GM23338 (cell line): ENCODE measurements around the gene PDE4B. TPM values are rescaled to one million over a fixed set of nuclear protein-coding genes. Genes with fewer than 3 reads are reported as not detected.

ENCODE experiments used
- ATAC-seq: fragments of 200-7000 bp; cut with Tn5 transposase; 3 replicates; pipeline ENCODE4 v1.9.1; 2020
- DNase-seq: peaks from one replicate; pipeline ENCODE4 v3.0.0-alpha.2; 2015; ENCODE audit warnings: low spot score
- H2AFZ ChIP-seq: fragments of 200-600 bp; sonication (generic); 2 replicates; pipeline ENCODE4 v1.8.0; 2016; ENCODE audit warnings: antibody characterized with exemption, mild to moderate bottlenecking, moderate library complexity
- H3F3A ChIP-seq: fragments of 200-600 bp; sonication (generic); replicated peaks from 2 replicates; pipeline ENCODE4 v1.8.0; 2017; ENCODE audit warnings: antibody characterized with exemption, mixed run types, low read depth
- H3K27ac ChIP-seq: fragments of 200-600 bp; sonication (generic); 2 replicates; pipeline ENCODE4 v1.6.1; 2016; ENCODE audit warnings: low read depth
- H3K27me3 ChIP-seq: fragments of 200-600 bp; sonication (generic); 2 replicates; pipeline ENCODE4 v1.8.0; 2016; ENCODE audit warnings: mild to moderate bottlenecking, mixed run types, moderate library complexity; ENCODE audit not compliant: insufficient read depth
- H3K36me3 ChIP-seq: fragments of 200-600 bp; sonication (generic); 2 replicates; pipeline ENCODE4 v1.8.0; 2016; ENCODE audit warnings: mild to moderate bottlenecking; ENCODE audit not compliant: insufficient read depth
- H3K4me1 ChIP-seq: fragments of 200-600 bp; sonication (generic); 2 replicates; pipeline ENCODE4 v1.8.0; 2016; ENCODE audit warnings: mild to moderate bottlenecking, moderate library complexity; ENCODE audit not compliant: insufficient read depth
- H3K4me2 ChIP-seq: fragments of 200-600 bp; sonication (generic); 2 replicates; pipeline ENCODE4 v1.7.1; 2017; ENCODE audit warnings: mixed run types
- H3K4me3 ChIP-seq: fragments of 200-600 bp; sonication (generic); 2 replicates; pipeline ENCODE4 v1.6.1; 2016; ENCODE audit warnings: mixed run types
- H3K79me2 ChIP-seq: fragments of 200-600 bp; sonication (generic); replicated peaks from 2 replicates; pipeline ENCODE4 v1.8.0; 2017; ENCODE audit warnings: mild to moderate bottlenecking; ENCODE audit not compliant: insufficient read depth
- H3K9me2 ChIP-seq: fragments of 200-600 bp; sonication (generic); 2 replicates; pipeline ENCODE4 v1.8.0; 2017; ENCODE audit not compliant: insufficient read depth
- H4K20me1 ChIP-seq: fragments of 200-600 bp; sonication (generic); replicated peaks from 2 replicates; pipeline ENCODE4 v1.8.0; 2017; ENCODE audit warnings: mild to moderate bottlenecking; ENCODE audit not compliant: insufficient read depth
- H3K27ac Mint-ChIP-seq: 2 replicates; pipeline ENCODE4 v1.8.0; 2020; ENCODE audit warnings: inconsistent platforms, mild to moderate bottlenecking, moderate library complexity, mixed read lengths
- H3K27me3 Mint-ChIP-seq: 3 replicates; pipeline ENCODE4 v1.8.0; 2022; ENCODE audit warnings: low read depth, mild to moderate bottlenecking, moderate library complexity, mixed read lengths, inconsistent platforms; ENCODE audit not compliant: insufficient read depth, poor library complexity
- H3K36me3 Mint-ChIP-seq: 3 replicates; pipeline ENCODE4 v1.8.0; 2021; ENCODE audit warnings: low read depth, mild to moderate bottlenecking, inconsistent platforms, moderate library complexity, mixed read lengths
- H3K4me1 Mint-ChIP-seq: 3 replicates; pipeline ENCODE4 v1.8.0; 2020; ENCODE audit warnings: mild to moderate bottlenecking, inconsistent platforms, mixed read lengths
- H3K4me3 Mint-ChIP-seq: 3 replicates; pipeline ENCODE4 v1.8.0; 2021; ENCODE audit warnings: moderate library complexity, mild to moderate bottlenecking, inconsistent platforms, mixed read lengths
- H3K9me3 Mint-ChIP-seq: 3 replicates; pipeline ENCODE4 v1.8.0; 2020; ENCODE audit warnings: moderate library complexity, mild to moderate bottlenecking, inconsistent platforms, mixed read lengths
- CREB1 ChIP-seq: fragments of 250-450 bp; sonication (Bioruptor Pico); IDR thresholded peaks from 2 replicates; pipeline ENCODE4 v1.5.0; 2020; ENCODE audit warnings: low read depth, mild to moderate bottlenecking, moderate library complexity
- EZH2 ChIP-seq: fragments of 200-600 bp; sonication (generic); IDR thresholded peaks from one replicate; pipeline ENCODE4 v1.8.0; 2017; ENCODE audit warnings: antibody characterized with exemption, mild to moderate bottlenecking, low read depth; ENCODE audit not compliant: unreplicated experiment
- EZH2phosphoT487 ChIP-seq: fragments of 200-600 bp; sonication (generic); IDR thresholded peaks from one replicate; pipeline ENCODE4 v1.8.1; 2018; ENCODE audit warnings: antibody characterized with exemption; ENCODE audit not compliant: unreplicated experiment
- JUNB ChIP-seq: IDR thresholded peaks from one replicate; pipeline ENCODE4 v1.6.1; 2016; ENCODE audit warnings: antibody characterized with exemption; ENCODE audit not compliant: unreplicated experiment
- NANOG ChIP-seq: IDR thresholded peaks from 2 replicates; pipeline ENCODE4 v1.6.1; 2016; ENCODE audit warnings: antibody characterized with exemption, borderline replicate concordance
- POLR2AphosphoS5 ChIP-seq: IDR thresholded peaks from 2 replicates; pipeline ENCODE4 v1.6.1; 2016; ENCODE audit warnings: antibody characterized with exemption, low read depth
- STAT1 ChIP-seq: IDR thresholded peaks from one replicate; pipeline ENCODE4 v1.6.1; 2016; ENCODE audit warnings: antibody characterized with exemption; ENCODE audit not compliant: unreplicated experiment
- ZNF114 ChIP-seq: fragments of 250-450 bp; sonication (Bioruptor Pico); IDR thresholded peaks from 2 replicates; pipeline ENCODE4 v1.5.0; 2020; ENCODE audit warnings: mild to moderate bottlenecking, moderate library complexity
- ZNF331 ChIP-seq: fragments of 250-450 bp; sonication (Bioruptor Pico); IDR thresholded peaks from 2 replicates; pipeline ENCODE4 v1.5.0; 2020; ENCODE audit warnings: low read depth, mild to moderate bottlenecking, moderate library complexity
- polyA plus RNA-seq: library from polyadenylated mRNA; unstranded; fragments of >200 nt; fragmentation: Nextera tagmentation; extraction: Ambion mirVana; gene quantifications from 2 replicates; pipeline ENCODE4 v1.2.1, GENCODE V29; 2016
- total RNA-seq: library from RNA; depleted of rRNA; stranded (reverse); fragments of >200 nt; shearing (Covaris generic); gene quantifications from 2 replicates; pipeline ENCODE4 v1.2.3, GENCODE V29; 2014
- TF ChIP-seq, protein P1 (sequence below): IDR thresholded peaks from 2 replicates; pipeline ENCODE4 v1.6.1; 2016; ENCODE audit warnings: antibody characterized with exemption
- TF ChIP-seq, protein P2 (sequence below), 2 experiments: fragments of 200-600 bp in 1 of 2; sonication (generic) in 1 of 2; conservative IDR thresholded peaks; 2 replicates each; pipeline versions ENCODE4 v1.5.1 to v1.6.1; 2016 to 2017; ENCODE audit warnings: antibody characterized with exemption in 2 of 2, low read depth in 2 of 2, mild to moderate bottlenecking in 2 of 2, moderate library complexity in 1 of 2
- TF ChIP-seq, protein P3 (sequence below): fragments of 250-450 bp; sonication (Bioruptor Pico); IDR thresholded peaks from 2 replicates; pipeline ENCODE4 v1.5.0; 2020; ENCODE audit warnings: mild to moderate bottlenecking, moderate library complexity

The PDE4B gene
- total and polyA plus RNA-seq, 2 experiments from 2014 or later, result 14.0 to 25.6 TPM

DNA sequence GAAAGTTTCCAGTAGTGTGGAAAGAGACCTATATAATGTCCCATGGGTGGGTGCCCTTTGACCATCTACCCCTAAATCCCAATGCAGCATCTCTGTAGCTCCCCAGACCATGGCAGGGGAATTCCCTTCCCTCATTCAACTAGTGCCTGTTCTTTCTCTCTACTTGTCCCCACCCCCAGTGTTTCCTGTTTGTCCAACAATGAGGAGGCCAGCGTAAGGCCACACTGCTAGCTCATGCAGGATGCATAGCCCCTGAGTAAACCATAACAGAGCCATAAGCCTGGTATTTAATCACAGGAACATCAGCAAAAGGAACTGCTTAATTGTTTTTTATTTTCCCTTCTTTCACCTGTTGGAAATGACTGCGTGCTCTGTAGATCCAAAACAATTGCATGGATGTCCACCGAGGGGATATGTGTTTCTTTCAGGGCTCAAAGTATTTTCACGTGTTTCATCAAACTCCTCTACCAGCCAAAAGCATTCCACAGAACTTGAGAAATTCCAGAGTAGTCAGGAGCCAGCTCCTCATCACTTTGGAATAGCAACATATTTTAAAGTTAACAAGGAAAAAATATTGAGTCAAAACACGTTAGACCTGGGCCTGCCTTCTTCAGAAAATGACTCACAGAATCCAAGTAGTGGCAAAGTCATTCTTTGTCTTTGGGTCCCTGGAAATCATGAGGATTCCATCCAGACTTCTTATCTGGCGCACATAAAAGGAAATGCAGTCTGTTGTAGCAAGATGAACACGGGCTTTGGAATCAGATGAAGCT, 578.7 kb downstream of the PDE4B start (continued):
- TF ChIP-seq, protein P1, sequence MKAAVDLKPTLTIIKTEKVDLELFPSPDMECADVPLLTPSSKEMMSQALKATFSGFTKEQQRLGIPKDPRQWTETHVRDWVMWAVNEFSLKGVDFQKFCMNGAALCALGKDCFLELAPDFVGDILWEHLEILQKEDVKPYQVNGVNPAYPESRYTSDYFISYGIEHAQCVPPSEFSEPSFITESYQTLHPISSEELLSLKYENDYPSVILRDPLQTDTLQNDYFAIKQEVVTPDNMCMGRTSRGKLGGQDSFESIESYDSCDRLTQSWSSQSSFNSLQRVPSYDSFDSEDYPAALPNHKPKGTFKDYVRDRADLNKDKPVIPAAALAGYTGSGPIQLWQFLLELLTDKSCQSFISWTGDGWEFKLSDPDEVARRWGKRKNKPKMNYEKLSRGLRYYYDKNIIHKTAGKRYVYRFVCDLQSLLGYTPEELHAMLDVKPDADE, result no peak
- TF ChIP-seq ZNF114 (no peak), STAT1 (no peak), EZH2phosphoT487 (no peak), EZH2 (no peak), POLR2AphosphoS5 (no peak), CREB1 (CRISPR knock-in tag) (no peak), NANOG (no peak), ZNF331 (CRISPR knock-in tag) (no peak)
- TF ChIP-seq, protein P2, sequence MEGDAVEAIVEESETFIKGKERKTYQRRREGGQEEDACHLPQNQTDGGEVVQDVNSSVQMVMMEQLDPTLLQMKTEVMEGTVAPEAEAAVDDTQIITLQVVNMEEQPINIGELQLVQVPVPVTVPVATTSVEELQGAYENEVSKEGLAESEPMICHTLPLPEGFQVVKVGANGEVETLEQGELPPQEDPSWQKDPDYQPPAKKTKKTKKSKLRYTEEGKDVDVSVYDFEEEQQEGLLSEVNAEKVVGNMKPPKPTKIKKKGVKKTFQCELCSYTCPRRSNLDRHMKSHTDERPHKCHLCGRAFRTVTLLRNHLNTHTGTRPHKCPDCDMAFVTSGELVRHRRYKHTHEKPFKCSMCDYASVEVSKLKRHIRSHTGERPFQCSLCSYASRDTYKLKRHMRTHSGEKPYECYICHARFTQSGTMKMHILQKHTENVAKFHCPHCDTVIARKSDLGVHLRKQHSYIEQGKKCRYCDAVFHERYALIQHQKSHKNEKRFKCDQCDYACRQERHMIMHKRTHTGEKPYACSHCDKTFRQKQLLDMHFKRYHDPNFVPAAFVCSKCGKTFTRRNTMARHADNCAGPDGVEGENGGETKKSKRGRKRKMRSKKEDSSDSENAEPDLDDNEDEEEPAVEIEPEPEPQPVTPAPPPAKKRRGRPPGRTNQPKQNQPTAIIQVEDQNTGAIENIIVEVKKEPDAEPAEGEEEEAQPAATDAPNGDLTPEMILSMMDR (conservative IDR thresholded peaks at IDR 0.05; ENCODE audit: low read depth in 2 of 2), result no peak

DNA sequence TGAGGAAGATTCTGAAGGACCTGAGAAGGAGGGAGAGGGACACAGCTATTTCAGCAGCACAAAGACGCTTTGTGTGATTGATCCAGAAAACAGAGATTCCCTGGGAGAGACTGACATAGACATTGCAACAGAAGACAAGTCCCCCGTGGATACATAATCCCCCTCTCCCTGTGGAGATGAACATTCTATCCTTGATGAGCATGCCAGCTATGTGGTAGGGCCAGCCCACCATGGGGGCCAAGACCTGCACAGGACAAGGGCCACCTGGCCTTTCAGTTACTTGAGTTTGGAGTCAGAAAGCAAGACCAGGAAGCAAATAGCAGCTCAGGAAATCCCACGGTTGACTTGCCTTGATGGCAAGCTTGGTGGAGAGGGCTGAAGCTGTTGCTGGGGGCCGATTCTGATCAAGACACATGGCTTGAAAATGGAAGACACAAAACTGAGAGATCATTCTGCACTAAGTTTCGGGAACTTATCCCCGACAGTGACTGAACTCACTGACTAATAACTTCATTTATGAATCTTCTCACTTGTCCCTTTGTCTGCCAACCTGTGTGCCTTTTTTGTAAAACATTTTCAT, 579.9 kb downstream of the PDE4B start:
- peaks cover 3% of the 10 kb centered on the region; the same call in 2 of the 3 replicates for H3K4me1 Mint-ChIP-seq
- no peak overlapping the region for H3K27ac ChIP-seq
- H2AFZ ChIP-seq, result no peak overlapping the region
- no peak for ATAC-seq
- H3K27me3 ChIP-seq, result no peaks in the 10 kb centered on the region
- no peak overlapping the region for H3K4me3 Mint-ChIP-seq
- H3K9me2 ChIP-seq, result no peaks in the 10 kb centered on the region
- H3F3A ChIP-seq, result no peaks in the 10 kb centered on the region
- DNase-seq, result no peak
- no peak overlapping the region for H3K4me3 ChIP-seq
- H4K20me1 ChIP-seq, result no peaks in the 10 kb centered on the region
- peaks cover 41% of the 10 kb centered on the region for H3K36me3 Mint-ChIP-seq
- H3K27me3 Mint-ChIP-seq, result no peaks in the 10 kb centered on the region
- H3K36me3 ChIP-seq, result peaks cover 38% of the 10 kb centered on the region
- no peaks in the 10 kb centered on the region for H3K79me2 ChIP-seq
- no peaks in the 10 kb centered on the region for H3K9me3 Mint-ChIP-seq
- no peak overlapping the region for H3K4me2 ChIP-seq
- no peak overlapping the region for H3K27ac Mint-ChIP-seq
- H3K4me1 ChIP-seq, result no peaks in the 10 kb centered on the region
- TF ChIP-seq, protein P3, sequence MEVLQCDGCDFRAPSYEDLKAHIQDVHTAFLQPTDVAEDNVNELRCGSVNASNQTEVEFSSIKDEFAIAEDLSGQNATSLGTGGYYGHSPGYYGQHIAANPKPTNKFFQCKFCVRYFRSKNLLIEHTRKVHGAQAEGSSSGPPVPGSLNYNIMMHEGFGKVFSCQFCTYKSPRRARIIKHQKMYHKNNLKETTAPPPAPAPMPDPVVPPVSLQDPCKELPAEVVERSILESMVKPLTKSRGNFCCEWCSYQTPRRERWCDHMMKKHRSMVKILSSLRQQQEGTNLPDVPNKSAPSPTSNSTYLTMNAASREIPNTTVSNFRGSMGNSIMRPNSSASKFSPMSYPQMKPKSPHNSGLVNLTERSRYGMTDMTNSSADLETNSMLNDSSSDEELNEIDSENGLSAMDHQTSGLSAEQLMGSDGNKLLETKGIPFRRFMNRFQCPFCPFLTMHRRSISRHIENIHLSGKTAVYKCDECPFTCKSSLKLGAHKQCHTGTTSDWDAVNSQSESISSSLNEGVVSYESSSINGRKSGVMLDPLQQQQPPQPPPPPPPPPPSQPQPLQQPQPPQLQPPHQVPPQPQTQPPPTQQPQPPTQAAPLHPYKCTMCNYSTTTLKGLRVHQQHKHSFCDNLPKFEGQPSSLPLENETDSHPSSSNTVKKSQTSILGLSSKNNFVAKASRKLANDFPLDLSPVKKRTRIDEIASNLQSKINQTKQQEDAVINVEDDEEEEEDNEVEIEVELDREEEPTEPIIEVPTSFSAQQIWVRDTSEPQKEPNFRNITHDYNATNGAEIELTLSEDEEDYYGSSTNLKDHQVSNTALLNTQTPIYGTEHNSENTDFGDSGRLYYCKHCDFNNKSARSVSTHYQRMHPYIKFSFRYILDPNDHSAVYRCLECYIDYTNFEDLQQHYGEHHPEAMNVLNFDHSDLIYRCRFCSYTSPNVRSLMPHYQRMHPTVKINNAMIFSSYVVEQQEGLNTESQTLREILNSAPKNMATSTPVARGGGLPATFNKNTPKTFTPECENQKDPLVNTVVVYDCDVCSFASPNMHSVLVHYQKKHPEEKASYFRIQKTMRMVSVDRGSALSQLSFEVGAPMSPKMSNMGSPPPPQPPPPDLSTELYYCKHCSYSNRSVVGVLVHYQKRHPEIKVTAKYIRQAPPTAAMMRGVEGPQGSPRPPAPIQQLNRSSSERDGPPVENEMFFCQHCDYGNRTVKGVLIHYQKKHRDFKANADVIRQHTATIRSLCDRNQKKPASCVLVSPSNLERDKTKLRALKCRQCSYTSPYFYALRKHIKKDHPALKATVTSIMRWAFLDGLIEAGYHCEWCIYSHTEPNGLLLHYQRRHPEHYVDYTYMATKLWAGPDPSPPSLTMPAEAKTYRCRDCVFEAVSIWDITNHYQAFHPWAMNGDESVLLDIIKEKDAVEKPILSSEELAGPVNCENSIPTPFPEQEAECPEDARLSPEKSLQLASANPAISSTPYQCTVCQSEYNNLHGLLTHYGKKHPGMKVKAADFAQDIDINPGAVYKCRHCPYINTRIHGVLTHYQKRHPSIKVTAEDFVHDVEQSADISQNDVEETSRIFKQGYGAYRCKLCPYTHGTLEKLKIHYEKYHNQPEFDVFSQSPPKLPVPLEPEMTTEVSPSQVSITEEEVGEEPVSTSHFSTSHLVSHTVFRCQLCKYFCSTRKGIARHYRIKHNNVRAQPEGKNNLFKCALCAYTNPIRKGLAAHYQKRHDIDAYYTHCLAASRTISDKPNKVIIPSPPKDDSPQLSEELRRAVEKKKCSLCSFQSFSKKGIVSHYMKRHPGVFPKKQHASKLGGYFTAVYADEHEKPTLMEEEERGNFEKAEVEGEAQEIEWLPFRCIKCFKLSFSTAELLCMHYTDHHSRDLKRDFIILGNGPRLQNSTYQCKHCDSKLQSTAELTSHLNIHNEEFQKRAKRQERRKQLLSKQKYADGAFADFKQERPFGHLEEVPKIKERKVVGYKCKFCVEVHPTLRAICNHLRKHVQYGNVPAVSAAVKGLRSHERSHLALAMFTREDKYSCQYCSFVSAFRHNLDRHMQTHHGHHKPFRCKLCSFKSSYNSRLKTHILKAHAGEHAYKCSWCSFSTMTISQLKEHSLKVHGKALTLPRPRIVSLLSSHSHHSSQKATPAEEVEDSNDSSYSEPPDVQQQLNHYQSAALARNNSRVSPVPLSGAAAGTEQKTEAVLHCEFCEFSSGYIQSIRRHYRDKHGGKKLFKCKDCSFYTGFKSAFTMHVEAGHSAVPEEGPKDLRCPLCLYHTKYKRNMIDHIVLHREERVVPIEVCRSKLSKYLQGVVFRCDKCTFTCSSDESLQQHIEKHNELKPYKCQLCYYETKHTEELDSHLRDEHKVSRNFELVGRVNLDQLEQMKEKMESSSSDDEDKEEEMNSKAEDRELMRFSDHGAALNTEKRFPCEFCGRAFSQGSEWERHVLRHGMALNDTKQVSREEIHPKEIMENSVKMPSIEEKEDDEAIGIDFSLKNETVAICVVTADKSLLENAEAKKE (CRISPR knock-in tag), result no peak
- TF ChIP-seq ZNF114 (no peak), ZNF331 (CRISPR knock-in tag) (no peak), EZH2 (no peak), JUNB (no peak), NANOG (no peak)
